CD4-positive, alpha-beta memory T cell (primary cell): ENCODE results near the gene LARP4. TPM values are rescaled to one million over a fixed set of nuclear protein-coding genes. Genes with fewer than 3 reads are reported as not detected.
"Not testable (repeated sequence)": the region's sequence is repeated elsewhere in the genome, so short reads cannot be mapped to it uniquely, and the experiment has no call there.

Experiments
- CTCF ChIA-PET: fragments of 350-600 bp; sonication (Branson Sonifier 250); formaldehyde crosslinking; loops from one replicate; lab custom pipeline; 2021; ENCODE audit warnings: inconsistent platforms; ENCODE audit not compliant: partially characterized antibody; lab: Charles Lee
- POLR2A ChIA-PET: fragments of 350-600 bp; sonication (Branson Sonifier 250); formaldehyde crosslinking; loops from one replicate; lab custom pipeline; 2021; ENCODE audit not compliant: partially characterized antibody; lab: Charles Lee
- DNase-seq, 5 donors: peaks; one replicate each; pipeline versions ENCODE4 v3.0.0 to v3.0.0-alpha.2; 2020 to 2022; ENCODE audit warnings: mixed read lengths in 1 of 5
- H3K27ac ChIP-seq: one replicate; pipeline ENCODE4 v1.7.0; 2013; ENCODE audit warnings: low read depth, low read length
- H3K27me3 ChIP-seq: 2 replicates; pipeline ENCODE4 v1.7.0; 2013; ENCODE audit warnings: mild to moderate bottlenecking, low read length, moderate library complexity; ENCODE audit not compliant: insufficient read depth
- H3K36me3 ChIP-seq: 2 replicates; pipeline ENCODE4 v1.7.0; 2013; ENCODE audit warnings: mild to moderate bottlenecking, low read length, moderate library complexity; ENCODE audit not compliant: insufficient read depth
- H3K4me1 ChIP-seq: 2 replicates; pipeline ENCODE4 v1.7.0; 2013; ENCODE audit warnings: mild to moderate bottlenecking, low read length, moderate library complexity; ENCODE audit not compliant: insufficient read depth
- H3K4me3 ChIP-seq, 2 donors: one replicate each; pipeline ENCODE4 v1.7.0; 2013; ENCODE audit warnings: low read length in 2 of 2, mild to moderate bottlenecking in 1 of 2
- H3K9me3 ChIP-seq, 2 donors: one replicate each; pipeline ENCODE4 v1.7.0; 2013; ENCODE audit warnings: low read length in 2 of 2, control low read depth in 1 of 2; ENCODE audit not compliant: control insufficient read depth in 1 of 2
- H3K27ac Mint-ChIP-seq, 7 donors: one replicate each; pipeline ENCODE4 v1.8.0; 2020 to 2021; ENCODE audit warnings: mixed read lengths in 7 of 7, mild to moderate bottlenecking in 6 of 7, inconsistent platforms in 3 of 7, moderate library complexity in 3 of 7
- H3K27me3 Mint-ChIP-seq, 2 donors: one replicate each; pipeline ENCODE4 v1.8.0; 2020 to 2021; ENCODE audit warnings: mixed read lengths in 2 of 2
- H3K36me3 Mint-ChIP-seq, 2 donors: one replicate each; pipeline ENCODE4 v1.8.0; 2020 to 2021; ENCODE audit warnings: mixed read lengths in 2 of 2, inconsistent platforms in 1 of 2, mild to moderate bottlenecking in 1 of 2
- H3K4me1 Mint-ChIP-seq, 4 donors: one replicate each; pipeline ENCODE4 v1.8.0; 2020 to 2021; ENCODE audit warnings: mixed read lengths in 4 of 4, mild to moderate bottlenecking in 1 of 4
- H3K4me3 Mint-ChIP-seq, 8 donors: one replicate each; pipeline ENCODE4 v1.8.0; 2020 to 2021; ENCODE audit warnings: mixed read lengths in 8 of 8, mild to moderate bottlenecking in 7 of 8, moderate library complexity in 6 of 8, inconsistent platforms in 3 of 8
- H3K9me3 Mint-ChIP-seq, 8 donors: one replicate each; pipeline ENCODE4 v1.8.0; 2020 to 2021; ENCODE audit warnings: mixed read lengths in 8 of 8, mild to moderate bottlenecking in 5 of 8, inconsistent platforms in 3 of 8, moderate library complexity in 1 of 8
- intact Hi-C: fragments of 100-400 bp; cut with micrococcal nuclease; formaldehyde crosslinking; loops from one replicate; pipeline ENCODE4 v1.15.1; 2023
- polyA plus RNA-seq, 2 donors: library from polyadenylated mRNA; unstranded; fragments of 300-500 nt; fragmentation: Illumina TruSeq; gene quantifications; one replicate each; pipeline ENCODE4 v1.2.3, GENCODE V29; 2021
- total RNA-seq, 2 experiments: library from RNA; stranded (reverse); gene quantifications; one replicate each; pipeline ENCODE4 v1.2.3, GENCODE V29; 2021

LARP4 gene
- total and polyA plus RNA-seq, 4 experiments from 2014 or later, result 14.2 to 40.7 (median 29.4) TPM

DNA sequence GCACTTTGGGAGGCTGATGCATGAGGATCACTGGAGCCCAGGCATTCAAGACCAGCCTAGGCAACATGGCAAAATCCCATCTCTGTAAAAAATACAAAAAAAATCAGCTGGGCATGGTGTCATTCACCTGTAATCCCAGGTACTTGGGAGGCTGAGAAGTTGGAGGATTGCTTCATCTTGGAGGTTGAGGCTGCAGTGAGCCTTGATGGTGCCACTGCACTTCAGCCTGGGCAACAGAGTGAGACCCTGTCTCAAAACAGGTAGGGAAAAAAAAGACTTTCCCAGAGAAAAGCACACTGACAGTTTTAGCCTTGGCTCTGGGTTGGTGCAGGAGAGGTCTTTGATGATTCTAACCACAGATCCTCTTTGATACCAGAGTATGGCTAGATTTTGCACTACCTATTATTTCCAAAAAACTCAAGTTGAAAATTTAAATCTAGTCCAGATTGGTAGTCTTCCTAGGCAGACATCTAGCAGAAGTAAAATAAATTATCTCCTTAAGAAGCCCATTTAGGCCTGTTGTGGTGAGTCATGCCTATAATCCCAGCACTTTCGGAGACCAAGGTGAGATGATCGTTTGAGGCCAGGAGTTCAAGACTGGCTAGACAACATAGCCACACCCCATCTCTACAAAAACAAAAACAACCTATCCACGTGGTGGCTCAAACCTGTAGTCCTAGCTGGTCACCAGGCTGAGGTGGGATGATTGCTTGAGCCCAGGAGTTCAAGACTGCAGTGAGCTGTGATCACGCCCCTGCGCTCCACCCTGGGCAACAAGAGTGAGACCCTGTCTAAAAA, 18.6 kb downstream of the LARP4 start:
- H3K9me3 ChIP-seq, result no peaks in the 10 kb centered on the region
- intact Hi-C loops, result no loop called here
- no peaks in the 10 kb centered on the region for H3K36me3 ChIP-seq
- Mint-ChIP-seq H3K9me3 (peaks cover 0 to 1% (median 0%) of the 10 kb centered on the region in 8 donors), H3K36me3 (peaks cover 9 to 24% of the 10 kb centered on the region in 2 donors), H3K4me1 (peaks cover 17 to 32% (median 21%) of the 10 kb centered on the region in 4 donors), H3K27ac (peak overlapping the region in 3 of 7 donors; percentile 22 to 61 (median 23)), H3K4me3 (no peak overlapping the region), H3K27me3 (no peaks in the 10 kb centered on the region)
- no peak overlapping the region for H3K4me3 ChIP-seq
- no peak overlapping the region for H3K27ac ChIP-seq
- H3K27me3 ChIP-seq, result no peaks in the 10 kb centered on the region
- POLR2A ChIA-PET, result no interaction called here
- CTCF ChIA-PET, result interaction anchor here (0.6 kb wide), 1 partner anchor 1069 kb away, joined by 3 read pairs; no protein-coding TSS in a partner anchor
- DNase-seq, result no peak
- H3K4me1 ChIP-seq, result peaks cover 14% of the 10 kb centered on the region

DNA sequence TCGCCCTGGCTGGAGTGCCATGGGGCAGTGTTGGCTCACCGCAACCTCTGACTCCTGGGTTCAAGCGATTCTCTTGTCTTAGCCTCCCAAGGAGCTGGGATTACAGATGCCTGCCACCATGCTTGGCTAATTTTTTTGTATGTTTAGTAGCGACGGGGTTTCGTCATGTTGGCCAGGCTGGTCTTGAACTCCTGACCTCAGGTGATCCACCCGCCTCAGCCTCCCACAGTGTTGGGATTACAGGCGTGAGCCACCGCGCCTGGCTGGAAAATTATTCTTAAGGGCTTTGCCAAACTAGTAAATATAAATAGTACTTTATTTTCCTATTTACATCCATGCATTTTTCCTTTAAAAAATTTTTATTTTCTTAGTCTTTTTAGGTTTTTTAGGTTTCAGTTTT, 22.2 kb downstream of the LARP4 start:
- peaks cover 19 to 34% (median 26%) of the 10 kb centered on the region in 4 donors for H3K4me1 Mint-ChIP-seq
- DNase-seq, POLR2A ChIA-PET, H3K36me3 ChIP-seq, intact Hi-C loops, H3K27ac ChIP-seq, H3K27ac Mint-ChIP-seq, H3K4me3 ChIP-seq, H3K4me3 Mint-ChIP-seq, H3K9me3 Mint-ChIP-seq, H3K9me3 ChIP-seq, H3K27me3 ChIP-seq, CTCF ChIA-PET, H3K27me3 Mint-ChIP-seq: not testable (repeated sequence)
- H3K36me3 Mint-ChIP-seq, result peaks cover 0 to 16% of the 10 kb centered on the region in 2 donors
- H3K4me1 ChIP-seq, result peaks cover 14% of the 10 kb centered on the region

DNA sequence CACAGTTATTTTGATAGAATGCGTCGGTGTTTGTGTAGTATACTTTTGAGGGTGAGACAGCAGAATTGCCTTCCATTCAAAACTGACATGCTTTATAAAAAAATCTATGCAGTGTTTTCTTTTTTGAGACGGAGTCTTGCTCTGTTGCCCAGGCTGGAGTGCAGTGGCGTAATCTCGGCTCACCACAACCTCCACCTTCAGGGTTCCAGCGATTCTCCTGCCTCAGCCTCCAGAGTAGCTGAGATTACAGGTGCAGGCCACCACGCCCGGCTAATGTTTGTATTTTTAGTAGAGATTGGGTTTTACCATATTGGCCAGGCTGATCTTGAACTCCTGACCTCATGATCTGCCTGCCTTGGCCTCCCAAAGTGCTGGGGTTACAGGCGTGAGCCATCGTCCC, 22.7 kb downstream of the LARP4 start:
- H3K27me3 Mint-ChIP-seq, H3K9me3 ChIP-seq, H3K4me3 Mint-ChIP-seq, DNase-seq, H3K36me3 ChIP-seq, POLR2A ChIA-PET, H3K27ac Mint-ChIP-seq, intact Hi-C loops, H3K27ac ChIP-seq, H3K27me3 ChIP-seq, H3K4me3 ChIP-seq, CTCF ChIA-PET, H3K9me3 Mint-ChIP-seq: not testable (repeated sequence)
- Mint-ChIP-seq H3K4me1 (peaks cover 19 to 33% (median 25%) of the 10 kb centered on the region in 4 donors), H3K36me3 (peaks cover 0 to 16% of the 10 kb centered on the region in 2 donors)
- H3K4me1 ChIP-seq, result peaks cover 14% of the 10 kb centered on the region

DNA sequence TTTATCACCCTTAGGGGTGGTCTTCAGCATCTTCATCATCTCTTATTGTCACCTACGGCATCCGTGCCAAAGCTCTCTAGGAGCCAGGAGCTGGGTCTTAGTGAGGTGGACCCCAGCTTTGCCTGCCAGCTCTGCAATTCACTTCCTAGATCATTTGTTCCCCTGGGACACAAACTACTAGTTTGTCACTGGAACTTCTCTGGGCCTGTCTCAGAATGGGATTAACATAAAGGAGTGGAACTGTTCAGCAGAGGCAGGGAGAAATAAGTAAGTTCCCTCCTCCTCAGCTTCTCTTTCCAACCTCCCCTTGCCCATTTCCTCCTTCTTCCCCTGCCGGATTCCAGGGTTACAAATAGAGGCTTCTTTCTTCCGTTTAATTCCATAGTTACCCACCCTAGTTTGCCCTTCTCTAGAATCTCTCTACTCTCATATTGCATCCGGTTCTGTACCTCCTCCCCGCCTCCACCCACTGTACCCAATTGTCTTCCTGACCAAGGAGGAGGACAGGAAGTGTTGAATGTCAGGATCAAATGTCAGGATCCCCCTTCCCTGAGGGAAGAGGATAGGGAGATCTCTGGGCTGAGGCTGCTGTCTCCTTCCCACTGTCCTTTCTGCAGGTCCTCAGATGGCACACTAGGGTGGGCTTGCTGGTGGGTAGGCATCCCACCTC, 25.0 kb downstream of the LARP4 start:
- POLR2A ChIA-PET, result no interaction called here
- peaks cover 12 to 21% of the 10 kb centered on the region in 2 donors for H3K36me3 Mint-ChIP-seq
- Histone ChIP-seq H3K27ac (no peak overlapping the region), H3K4me3 (no peak overlapping the region), H3K9me3 (no peaks in the 10 kb centered on the region), H3K4me1 (no peaks in the 10 kb centered on the region), H3K27me3 (no peaks in the 10 kb centered on the region), H3K36me3 (peaks cover 21% of the 10 kb centered on the region)
- no peak for DNase-seq
- H3K4me1 Mint-ChIP-seq, result peaks cover 9 to 17% (median 14%) of the 10 kb centered on the region in 4 donors
- intact Hi-C loops, result no loop called here
- H3K27me3 Mint-ChIP-seq, result no peaks in the 10 kb centered on the region
- no peak overlapping the region for H3K4me3 Mint-ChIP-seq
- H3K27ac Mint-ChIP-seq, result peak overlapping the region in 4 of 7 donors; percentile 15 to 55 (median 28)
- CTCF ChIA-PET, result no interaction called here
- H3K9me3 Mint-ChIP-seq, result peaks cover 0 to 2% (median 0%) of the 10 kb centered on the region in 8 donors

DNA sequence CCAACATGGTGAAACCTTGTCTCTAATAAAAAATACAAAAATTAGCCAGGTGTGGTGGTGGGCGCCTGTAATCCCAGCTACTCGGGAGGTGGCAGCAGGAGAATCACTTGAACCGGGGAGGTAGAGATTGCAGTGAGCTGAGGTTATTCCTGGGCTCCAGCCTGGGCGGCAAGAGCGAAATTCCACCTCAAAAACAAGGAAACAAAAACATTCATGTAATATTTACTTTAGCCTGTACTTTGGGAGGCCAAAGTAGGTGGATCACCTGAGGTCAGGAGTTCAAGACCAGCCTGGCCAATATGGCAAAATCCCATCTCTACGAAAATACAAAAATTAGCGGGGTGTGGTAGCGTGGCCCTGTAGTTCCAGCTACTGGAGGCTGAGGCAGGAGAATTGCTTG, 31.0 kb downstream of the LARP4 start:
- H3K4me1 ChIP-seq, H3K9me3 ChIP-seq, CTCF ChIA-PET, H3K27me3 ChIP-seq, H3K27ac Mint-ChIP-seq, POLR2A ChIA-PET, intact Hi-C loops, DNase-seq, H3K27ac ChIP-seq, H3K4me1 Mint-ChIP-seq, H3K27me3 Mint-ChIP-seq, H3K4me3 Mint-ChIP-seq, H3K4me3 ChIP-seq, H3K9me3 Mint-ChIP-seq: not testable (repeated sequence)
- peaks cover 47 to 57% of the 10 kb centered on the region in 2 donors for H3K36me3 Mint-ChIP-seq
- peaks cover 39% of the 10 kb centered on the region for H3K36me3 ChIP-seq

DNA sequence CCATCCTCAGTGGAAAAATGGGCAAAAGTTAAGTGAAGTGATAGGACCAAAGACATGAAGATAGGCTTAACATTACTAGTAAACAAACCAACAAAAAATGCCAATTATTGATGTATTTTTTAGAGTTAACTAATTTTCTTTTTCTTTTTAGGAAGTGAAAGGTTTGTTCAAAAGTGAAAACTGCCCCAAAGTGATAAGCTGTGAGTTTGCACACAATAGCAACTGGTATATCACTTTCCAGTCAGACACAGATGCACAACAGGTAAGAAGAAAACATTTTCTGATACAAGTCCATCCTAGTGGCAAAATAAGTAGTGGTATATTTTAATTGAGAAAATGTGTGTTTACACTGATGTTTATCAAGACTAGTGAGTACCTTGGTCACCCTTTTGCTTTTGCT, 39.6 kb downstream of the LARP4 start:
- Histone ChIP-seq H3K4me3 (no peak overlapping the region), H3K9me3 (no peaks in the 10 kb centered on the region), H3K27ac (no peak overlapping the region), H3K4me1 (no peaks in the 10 kb centered on the region), H3K27me3 (no peaks in the 10 kb centered on the region), H3K36me3 (peaks cover 48% of the 10 kb centered on the region)
- H3K36me3 Mint-ChIP-seq, result peaks cover 45 to 79% of the 10 kb centered on the region in 2 donors
- intact Hi-C loops, result no loop called here
- POLR2A ChIA-PET, result interaction anchor here (0.6 kb wide), 1 partner anchor 17 kb away, joined by 3 read pairs; no protein-coding TSS in a partner anchor
- no peak for DNase-seq
- H3K4me3 Mint-ChIP-seq, result no peak overlapping the region
- H3K27ac Mint-ChIP-seq, result peak overlapping the region in 2 of 7 donors; percentile 19 to 78
- CTCF ChIA-PET, result no interaction called here
- no peaks in the 10 kb centered on the region for H3K9me3 Mint-ChIP-seq
- peaks cover 0 to 6% (median 2%) of the 10 kb centered on the region in 4 donors for H3K4me1 Mint-ChIP-seq
- no peaks in the 10 kb centered on the region for H3K27me3 Mint-ChIP-seq

DNA sequence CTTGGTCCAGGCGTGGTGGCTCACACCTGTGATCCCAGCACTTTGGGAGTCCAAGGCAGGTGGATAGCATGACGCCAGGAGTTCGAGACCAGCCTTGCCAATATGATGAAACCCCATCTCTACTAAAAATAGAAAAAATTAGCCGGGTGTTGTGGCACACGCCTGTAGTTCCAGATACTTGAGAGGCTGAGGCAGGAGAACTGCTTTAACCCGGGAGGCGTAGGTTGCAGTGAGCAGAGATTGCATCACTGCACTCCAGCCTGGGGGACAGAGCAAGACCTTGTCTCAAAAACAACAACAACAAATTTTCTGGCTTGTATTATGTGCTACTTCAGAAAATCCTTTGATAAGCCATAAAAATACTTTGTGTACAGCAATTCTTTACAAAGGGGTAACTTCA, 41.1 kb downstream of the LARP4 start:
- Histone ChIP-seq H3K9me3 (no peaks in the 10 kb centered on the region), H3K4me1 (no peaks in the 10 kb centered on the region), H3K27ac (no peak overlapping the region), H3K27me3 (no peaks in the 10 kb centered on the region), H3K36me3 (peaks cover 35% of the 10 kb centered on the region), H3K4me3 (no peak overlapping the region)
- Mint-ChIP-seq H3K9me3 (no peaks in the 10 kb centered on the region), H3K27me3 (no peaks in the 10 kb centered on the region), H3K4me3 (no peak overlapping the region), H3K36me3 (peaks cover 38 to 71% of the 10 kb centered on the region in 2 donors), H3K4me1 (peaks cover 0 to 8% (median 2%) of the 10 kb centered on the region in 4 donors), H3K27ac (no peak overlapping the region)
- intact Hi-C loops, result no loop called here
- DNase-seq, result no peak
- ChIA-PET CTCF (no interaction called here), POLR2A (no interaction called here)
